ENCODE data around the gene HNF4A. TPM values are rescaled to one million over a fixed set of nuclear protein-coding genes. Genes with fewer than 3 reads are reported as not detected.

Gene HNF4A
- polyA plus RNA-seq, 1 donor from 2014 or later = not detected

DNA sequence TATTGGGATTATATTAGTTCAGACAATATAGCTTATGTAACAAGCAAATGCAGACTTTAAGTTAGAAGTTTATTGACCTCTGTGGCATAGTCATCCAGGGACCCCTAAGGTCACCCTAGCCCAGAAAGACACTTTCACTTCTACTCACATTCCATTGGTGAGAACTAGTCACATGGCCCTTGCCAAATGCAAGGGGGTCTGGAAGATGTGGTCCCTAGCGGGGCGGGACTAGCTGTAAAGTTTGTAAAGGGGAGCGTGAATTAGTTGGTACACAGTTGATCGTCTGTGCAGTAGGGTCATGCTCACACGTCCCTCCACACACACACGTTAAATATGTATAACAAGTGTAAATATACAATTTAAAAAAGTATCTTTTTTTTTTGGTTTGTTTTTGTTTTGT lies 9.3 kb downstream of the HNF4A start:
- Histone ChIP-seq H3K9ac (ENCODE audit: low read length) (no peak overlapping the region), H3K9me2 (ENCODE audit: insufficient read depth, low read length) (no peaks in the 10 kb centered on the region), H3K27me3 (ENCODE audit: insufficient read depth, low read depth, low read length) (no peaks in the 10 kb centered on the region), H3K4me3 (ENCODE audit: low read length) (no peak overlapping the region), H3K4me2 (ENCODE audit: low read length) (no peak overlapping the region), H3F3A (ENCODE audit: insufficient read depth, low read length, poor library complexity, severe bottlenecking) (no peaks in the 10 kb centered on the region), H4K20me1 (ENCODE audit: insufficient read depth) (no peaks in the 10 kb centered on the region), H2AFZ (ENCODE audit: low read depth, low read length) (no peak overlapping the region), H3K9me3 (ENCODE audit: low read length) (no peaks in the 10 kb centered on the region), H3K27ac (ENCODE audit: low read length) (no peak overlapping the region), H3K79me2 (replicated peaks; ENCODE audit: insufficient read depth, low read length) (no peaks in the 10 kb centered on the region), H3K36me3 (ENCODE audit: insufficient read depth, low read length) (no peaks in the 10 kb centered on the region)
- TF ChIP-seq, protein P1, sequence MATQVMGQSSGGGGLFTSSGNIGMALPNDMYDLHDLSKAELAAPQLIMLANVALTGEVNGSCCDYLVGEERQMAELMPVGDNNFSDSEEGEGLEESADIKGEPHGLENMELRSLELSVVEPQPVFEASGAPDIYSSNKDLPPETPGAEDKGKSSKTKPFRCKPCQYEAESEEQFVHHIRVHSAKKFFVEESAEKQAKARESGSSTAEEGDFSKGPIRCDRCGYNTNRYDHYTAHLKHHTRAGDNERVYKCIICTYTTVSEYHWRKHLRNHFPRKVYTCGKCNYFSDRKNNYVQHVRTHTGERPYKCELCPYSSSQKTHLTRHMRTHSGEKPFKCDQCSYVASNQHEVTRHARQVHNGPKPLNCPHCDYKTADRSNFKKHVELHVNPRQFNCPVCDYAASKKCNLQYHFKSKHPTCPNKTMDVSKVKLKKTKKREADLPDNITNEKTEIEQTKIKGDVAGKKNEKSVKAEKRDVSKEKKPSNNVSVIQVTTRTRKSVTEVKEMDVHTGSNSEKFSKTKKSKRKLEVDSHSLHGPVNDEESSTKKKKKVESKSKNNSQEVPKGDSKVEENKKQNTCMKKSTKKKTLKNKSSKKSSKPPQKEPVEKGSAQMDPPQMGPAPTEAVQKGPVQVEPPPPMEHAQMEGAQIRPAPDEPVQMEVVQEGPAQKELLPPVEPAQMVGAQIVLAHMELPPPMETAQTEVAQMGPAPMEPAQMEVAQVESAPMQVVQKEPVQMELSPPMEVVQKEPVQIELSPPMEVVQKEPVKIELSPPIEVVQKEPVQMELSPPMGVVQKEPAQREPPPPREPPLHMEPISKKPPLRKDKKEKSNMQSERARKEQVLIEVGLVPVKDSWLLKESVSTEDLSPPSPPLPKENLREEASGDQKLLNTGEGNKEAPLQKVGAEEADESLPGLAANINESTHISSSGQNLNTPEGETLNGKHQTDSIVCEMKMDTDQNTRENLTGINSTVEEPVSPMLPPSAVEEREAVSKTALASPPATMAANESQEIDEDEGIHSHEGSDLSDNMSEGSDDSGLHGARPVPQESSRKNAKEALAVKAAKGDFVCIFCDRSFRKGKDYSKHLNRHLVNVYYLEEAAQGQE (IDR thresholded peaks at IDR 0.05; ENCODE audit: borderline replicate concordance) = no peak
- TF ChIP-seq CTCF (IDR thresholded peaks at IDR 0.05; ENCODE audit: poor library complexity, severe bottlenecking) (no peak), POLR2AphosphoS5 (IDR thresholded peaks at IDR 0.05) (no peak), MXI1 (conservative IDR thresholded peaks at IDR 0.05; ENCODE audit: poor library complexity, severe bottlenecking) (no peak), RAD21 (conservative IDR thresholded peaks at IDR 0.05) (no peak), SMC3 (conservative IDR thresholded peaks at IDR 0.05; ENCODE audit: poor library complexity) (no peak), EP300 (conservative IDR thresholded peaks at IDR 0.05; ENCODE audit: poor library complexity, severe bottlenecking) (no peak), EZH2 (IDR thresholded peaks at IDR 0.05; ENCODE audit: borderline replicate concordance, insufficient read depth, low read length, poor library complexity, severe bottlenecking) (no peak), TAF1 (IDR thresholded peaks at IDR 0.05; ENCODE audit: low read depth) (no peak)

GRCh38 chr20:44367746-44368145 lies 12.2 kb downstream of the HNF4A start:
- H3K4me2 ChIP-seq (ENCODE audit: low read length) = no peak overlapping the region
- no peak overlapping the region for H3K4me3 ChIP-seq (ENCODE audit: low read length)
- H3K9me2 ChIP-seq (ENCODE audit: insufficient read depth, low read length) = no peaks in the 10 kb centered on the region
- no peaks in the 10 kb centered on the region for H3K36me3 ChIP-seq (ENCODE audit: insufficient read depth, low read length)
- no peak overlapping the region for H2AFZ ChIP-seq (ENCODE audit: low read depth, low read length)
- H3K9me3 ChIP-seq (ENCODE audit: low read length) = no peaks in the 10 kb centered on the region
- H4K20me1 ChIP-seq (ENCODE audit: insufficient read depth) = no peaks in the 10 kb centered on the region
- no peak overlapping the region for H3K9ac ChIP-seq (ENCODE audit: low read length)
- no peaks in the 10 kb centered on the region for H3K79me2 ChIP-seq (replicated peaks; ENCODE audit: insufficient read depth, low read length)
- TF ChIP-seq TAF1 (IDR thresholded peaks at IDR 0.05; ENCODE audit: low read depth) = no peak
- no peak for TF ChIP-seq CTCF (IDR thresholded peaks at IDR 0.05; ENCODE audit: poor library complexity, severe bottlenecking)
- no peak for TF ChIP-seq RAD21 (conservative IDR thresholded peaks at IDR 0.05)
- TF ChIP-seq, protein P1 (IDR thresholded peaks at IDR 0.05; ENCODE audit: borderline replicate concordance) = no peak
- TF ChIP-seq EZH2 (IDR thresholded peaks at IDR 0.05; ENCODE audit: borderline replicate concordance, insufficient read depth, low read length, poor library complexity, severe bottlenecking) = no peak
- TF ChIP-seq EP300 (conservative IDR thresholded peaks at IDR 0.05; ENCODE audit: poor library complexity, severe bottlenecking) = no peak
- TF ChIP-seq MXI1 (conservative IDR thresholded peaks at IDR 0.05; ENCODE audit: poor library complexity, severe bottlenecking) = no peak
- no peak for TF ChIP-seq SMC3 (conservative IDR thresholded peaks at IDR 0.05; ENCODE audit: poor library complexity)
- TF ChIP-seq POLR2AphosphoS5 (IDR thresholded peaks at IDR 0.05) = no peak
- H3K27me3 ChIP-seq (ENCODE audit: insufficient read depth, low read depth, low read length) = no peaks in the 10 kb centered on the region
- H3K27ac ChIP-seq (ENCODE audit: low read length) = no peak overlapping the region
- no peaks in the 10 kb centered on the region for H3F3A ChIP-seq (ENCODE audit: insufficient read depth, low read length, poor library complexity, severe bottlenecking)
